Neural cell (in vitro differentiated cells): Measurements from ENCODE around the gene RAB11FIP3. TPM values are rescaled to one million over a fixed set of nuclear protein-coding genes. Genes with fewer than 3 reads are reported as not detected.
"Not testable (repeated sequence)": the region's sequence is repeated elsewhere in the genome, so short reads cannot be mapped to it uniquely, and the experiment has no call there.

ENCODE experiments used
- H2AFZ ChIP-seq: fragments of 200-600, 300-800 bp; sonication (generic), shearing (Covaris generic); 2 replicates; pipeline ENCODE4 v1.6.0; 2014; ENCODE audit warnings: low read depth, mild to moderate bottlenecking, antibody characterized with exemption, low read length, moderate library complexity
- H3F3A ChIP-seq: fragments of 200-600 bp; shearing (Covaris generic); 2 replicates; pipeline ENCODE4 v1.6.1; 2016; ENCODE audit warnings: mild to moderate bottlenecking, moderate library complexity, mixed read lengths, antibody characterized with exemption, low read length; ENCODE audit not compliant: insufficient read depth, poor library complexity, severe bottlenecking
- H3K27ac ChIP-seq: fragments of 200-600, 300-800 bp; sonication (generic), shearing (Covaris generic); 2 replicates; pipeline ENCODE4 v1.5.1; 2014; ENCODE audit warnings: mild to moderate bottlenecking, low read length, moderate library complexity
- H3K27me3 ChIP-seq: fragments of 300-800, 200-600 bp; sonication (generic), shearing (Covaris generic); 2 replicates; pipeline ENCODE4 v1.6.0; 2014; ENCODE audit warnings: mild to moderate bottlenecking, low read depth, low read length, moderate library complexity; ENCODE audit not compliant: insufficient read depth
- H3K36me3 ChIP-seq: fragments of 300-800, 200-600 bp; sonication (generic), shearing (Covaris generic); 2 replicates; pipeline ENCODE4 v1.5.1; 2014; ENCODE audit warnings: mild to moderate bottlenecking, antibody characterized with exemption, low read length, moderate library complexity; ENCODE audit not compliant: insufficient read depth
- H3K4me2 ChIP-seq: fragments of 300-800, 200-600 bp; sonication (generic), shearing (Covaris generic); 2 replicates; pipeline ENCODE4 v1.6.0; 2014; ENCODE audit warnings: mild to moderate bottlenecking, low read length
- H3K4me3 ChIP-seq: fragments of 300-800, 200-600 bp; sonication (generic), shearing (Covaris generic); 2 replicates; pipeline ENCODE4 v1.5.1; 2014; ENCODE audit warnings: mild to moderate bottlenecking, low read length, moderate library complexity
- H3K79me2 ChIP-seq: fragments of 200-600 bp; shearing (Covaris generic); replicated peaks from 2 replicates; pipeline ENCODE4 v1.6.0; 2014; ENCODE audit warnings: mild to moderate bottlenecking, low read length, moderate library complexity; ENCODE audit not compliant: insufficient read depth
- H3K9ac ChIP-seq: fragments of 300-800, 200-600 bp; sonication (generic), shearing (Covaris generic); 2 replicates; pipeline ENCODE4 v1.6.1; 2016; ENCODE audit warnings: mild to moderate bottlenecking, low read length, mixed read lengths
- H3K9me2 ChIP-seq: fragments of 200-600 bp; shearing (Covaris generic); 2 replicates; pipeline ENCODE4 v1.6.1; 2016; ENCODE audit warnings: mild to moderate bottlenecking, low read length, mixed read lengths; ENCODE audit not compliant: insufficient read depth
- H3K9me3 ChIP-seq: fragments of 200-600, 300-800 bp; sonication (generic), shearing (Covaris generic); 2 replicates; pipeline ENCODE4 v1.6.1; 2016; ENCODE audit warnings: mild to moderate bottlenecking, mixed run types, low read length, moderate library complexity, mixed read lengths
- H4K20me1 ChIP-seq: fragments of 200-600 bp; shearing (Covaris generic); 2 replicates; pipeline ENCODE4 v1.6.1; 2016; ENCODE audit warnings: mild to moderate bottlenecking, mixed run types; ENCODE audit not compliant: insufficient read depth
- CTCF ChIP-seq: fragments of 450-650 bp; IDR thresholded peaks from 2 replicates; pipeline ENCODE4 v1.5.1; 2014; ENCODE audit warnings: antibody characterized with exemption, mild to moderate bottlenecking, moderate library complexity; ENCODE audit not compliant: poor library complexity, severe bottlenecking
- EP300 ChIP-seq: fragments of 450-650 bp; conservative IDR thresholded peaks from 2 replicates; pipeline ENCODE4 v1.6.1; 2014; ENCODE audit warnings: antibody characterized with exemption, mild to moderate bottlenecking, moderate library complexity; ENCODE audit not compliant: poor library complexity, severe bottlenecking
- EZH2 ChIP-seq: fragments of 200-600, 300-800 bp; shearing (Covaris generic), sonication (generic); IDR thresholded peaks from 2 replicates; pipeline ENCODE4 v1.6.1; 2014; ENCODE audit warnings: antibody characterized with exemption, low read length, borderline replicate concordance, mild to moderate bottlenecking; ENCODE audit not compliant: insufficient read depth, poor library complexity, severe bottlenecking
- MXI1 ChIP-seq: fragments of 450-650 bp; conservative IDR thresholded peaks from 2 replicates; pipeline ENCODE4 v1.6.1; 2014; ENCODE audit warnings: antibody characterized with exemption, mild to moderate bottlenecking; ENCODE audit not compliant: poor library complexity, severe bottlenecking
- POLR2AphosphoS5 ChIP-seq: IDR thresholded peaks from 2 replicates; pipeline ENCODE4 v1.6.1; 2012
- RAD21 ChIP-seq: fragments of 450-650 bp; conservative IDR thresholded peaks from 2 replicates; pipeline ENCODE4 v1.6.1; 2014; ENCODE audit warnings: antibody characterized with exemption, mild to moderate bottlenecking, moderate library complexity
- REST ChIP-seq: IDR thresholded peaks from 2 replicates; pipeline ENCODE4 v1.6.1; 2012; ENCODE audit warnings: borderline replicate concordance
- SMC3 ChIP-seq: fragments of 450-650 bp; conservative IDR thresholded peaks from 2 replicates; pipeline ENCODE4 v1.6.1; 2014; ENCODE audit warnings: antibody characterized with exemption, mild to moderate bottlenecking, moderate library complexity; ENCODE audit not compliant: poor library complexity
- TAF1 ChIP-seq: IDR thresholded peaks from 2 replicates; pipeline ENCODE4 v1.6.1; 2012; ENCODE audit warnings: low read depth
- polyA plus RNA-seq: library from polyadenylated mRNA; depleted of rRNA; stranded (reverse); fragments of >200 nt; gene quantifications from 2 replicates; pipeline ENCODE4 v1.2.3, GENCODE V29; 2014

The RAB11FIP3 gene
- polyA plus RNA-seq, 1 donor from 2014 or later, result 55.0 TPM

- H3K27me3 ChIP-seq, H3K9me2 ChIP-seq, H3F3A ChIP-seq, H3K4me2 ChIP-seq, H2AFZ ChIP-seq, H3K4me3 ChIP-seq, H3K36me3 ChIP-seq, H3K9me3 ChIP-seq, H3K9ac ChIP-seq, H4K20me1 ChIP-seq, H3K27ac ChIP-seq: not testable (repeated sequence)
- peaks cover 15% of the 10 kb centered on the region for H3K79me2 ChIP-seq
Observed at GRCh38 chr16:422179-422578, 3.3 kb upstream of the RAB11FIP3 start.

GRCh38 chr16:424033-424622, 1.3 kb upstream of the RAB11FIP3 start:
- no peaks in the 10 kb centered on the region for H3K36me3 ChIP-seq
- H3K27me3 ChIP-seq, result no peaks in the 10 kb centered on the region
- peak overlapping the region; percentile 88 for H3K4me3 ChIP-seq
- TF ChIP-seq EP300, result no peak
- TF ChIP-seq CTCF, result no peak
- no peak for TF ChIP-seq SMC3
- no peak for TF ChIP-seq REST
- TF ChIP-seq MXI1, result no peak
- no peak for TF ChIP-seq POLR2AphosphoS5
- no peak for TF ChIP-seq RAD21
- no peak for TF ChIP-seq EZH2
- no peak for TF ChIP-seq TAF1
- peaks cover 16% of the 10 kb centered on the region for H4K20me1 ChIP-seq
- H3K9me2 ChIP-seq, result no peaks in the 10 kb centered on the region
- H3K9ac ChIP-seq, result no peak overlapping the region
- H3K79me2 ChIP-seq, result peaks cover 34% of the 10 kb centered on the region
- no peaks in the 10 kb centered on the region for H3K9me3 ChIP-seq
- H2AFZ ChIP-seq, result no peak overlapping the region
- no peaks in the 10 kb centered on the region for H3F3A ChIP-seq
- no peak overlapping the region for H3K4me2 ChIP-seq
- peak overlapping the region; percentile 90 for H3K27ac ChIP-seq

GRCh38 chr16:424623-425081, 797 bp upstream of the RAB11FIP3 start:
- Histone ChIP-seq H2AFZ (peak overlapping the region; percentile 79), H3K9me2 (no peaks in the 10 kb centered on the region), H3K4me2 (peak overlapping the region; percentile 59), H3K36me3 (no peaks in the 10 kb centered on the region), H3K27ac (peak overlapping the region; percentile 90), H4K20me1 (peaks cover 16% of the 10 kb centered on the region), H3K9me3 (no peaks in the 10 kb centered on the region), H3K79me2 (peaks cover 39% of the 10 kb centered on the region), H3F3A (no peaks in the 10 kb centered on the region), H3K9ac (peak overlapping the region; percentile 90), H3K27me3 (no peaks in the 10 kb centered on the region), H3K4me3 (peak overlapping the region; percentile 88)
- TF ChIP-seq TAF1 (no peak), EZH2 (no peak), SMC3 (no peak), MXI1 (no peak), EP300 (no peak), POLR2AphosphoS5 (no peak), REST (no peak), CTCF (no peak), RAD21 (no peak)
